NAMALWA (cell line): Measurements from ENCODE around the gene ETNK1.

Experiments used
- DNase-seq: peaks from one replicate; pipeline ENCODE4 v3.0.0-alpha.2; 2015; ENCODE audit warnings: low spot score

Gene ETNK1

DNA sequence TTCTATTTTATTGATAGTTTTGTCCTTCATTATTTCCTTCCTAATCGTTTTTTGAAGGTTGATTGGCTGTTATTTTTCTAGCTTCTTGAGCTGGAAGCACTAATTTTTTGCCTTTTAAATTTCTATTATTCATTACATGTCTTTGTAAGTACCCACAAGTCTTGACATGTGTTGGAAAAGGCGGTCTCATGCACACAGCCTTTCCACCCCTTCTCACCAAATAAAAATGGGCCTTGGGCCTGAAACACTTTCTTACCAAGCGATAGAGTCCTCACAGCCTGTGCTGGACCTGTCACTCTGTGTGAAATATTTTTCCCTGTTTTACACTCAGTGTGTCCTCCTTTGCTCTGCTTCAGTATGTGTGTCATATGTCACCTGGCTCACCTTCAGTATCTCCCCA, 9.9 kb downstream of the ETNK1 start:
- no peak for DNase-seq

DNA sequence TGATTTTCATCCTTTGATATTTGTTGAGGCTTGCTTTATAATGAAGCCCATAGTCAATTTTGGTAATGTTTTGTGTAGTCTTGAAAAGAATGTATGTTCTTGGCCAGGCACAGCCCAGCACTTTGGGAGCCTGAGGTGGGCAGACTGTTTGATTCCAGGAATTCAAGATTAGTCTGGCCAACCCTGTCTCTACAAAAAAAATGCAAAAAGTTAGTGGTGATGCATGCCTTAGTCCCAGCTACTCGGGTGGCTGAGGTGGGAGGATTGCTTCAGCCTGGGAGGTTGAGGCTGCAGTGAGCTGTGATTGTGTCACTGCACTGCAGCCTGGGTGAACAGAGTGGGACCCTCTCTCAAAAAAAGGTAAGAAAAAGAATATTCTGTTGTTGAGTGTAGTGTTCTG, 10.8 kb downstream of the ETNK1 start:
- DNase-seq: no peak

DNA sequence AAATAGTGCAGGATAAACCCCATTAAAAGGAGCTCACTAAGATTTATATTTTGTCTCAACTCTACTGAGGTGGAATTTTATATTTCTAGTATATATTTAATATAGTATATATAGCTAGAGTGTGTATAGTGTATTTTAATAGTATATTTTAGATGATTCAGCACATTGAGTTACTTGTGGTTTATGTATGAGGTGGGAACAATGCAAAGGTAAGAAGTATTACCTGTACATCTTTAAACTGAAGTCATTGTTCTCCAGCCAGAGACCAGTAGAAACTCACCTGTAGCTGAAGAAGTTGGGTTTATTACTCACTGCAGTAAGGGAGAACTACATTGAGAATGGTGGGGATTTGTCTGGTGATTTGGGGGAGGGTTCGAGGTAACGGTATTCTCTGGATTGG, 15.9 kb downstream of the ETNK1 start:
- no peak for DNase-seq

GRCh38 chr12:22641353-22642053, 16.5 kb downstream of the ETNK1 start:
- no peak for DNase-seq

- no peak for DNase-seq
These were observed 23.7 kb downstream of the ETNK1 start for GRCh38 chr12:22648668-22649067.

- no peak for DNase-seq
These were observed 28.1 kb downstream of the ETNK1 start for GRCh38 chr12:22653075-22653474.

DNA sequence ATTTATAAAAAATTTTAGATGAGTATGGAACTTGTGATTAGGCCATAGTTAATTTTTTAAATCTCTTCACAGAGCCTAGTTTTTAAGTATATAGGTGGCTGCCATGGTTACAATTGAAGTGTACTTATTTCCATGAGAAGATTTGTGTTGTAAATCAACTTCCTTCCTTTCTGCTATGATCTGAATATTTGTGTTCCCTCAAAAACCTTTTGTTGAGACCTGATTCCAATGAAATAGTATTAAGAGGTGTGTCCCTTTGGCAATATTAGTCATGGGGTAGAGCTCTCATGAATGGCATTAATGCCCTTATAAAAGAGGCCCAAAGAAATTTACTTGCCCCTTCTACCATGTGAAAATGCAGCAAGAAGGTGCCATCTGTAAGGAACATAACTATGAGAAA, 28.8 kb downstream of the ETNK1 start:
- DNase-seq: no peak

GRCh38 chr12:22656376-22656775, 31.4 kb downstream of the ETNK1 start:
- no peak for DNase-seq

DNA sequence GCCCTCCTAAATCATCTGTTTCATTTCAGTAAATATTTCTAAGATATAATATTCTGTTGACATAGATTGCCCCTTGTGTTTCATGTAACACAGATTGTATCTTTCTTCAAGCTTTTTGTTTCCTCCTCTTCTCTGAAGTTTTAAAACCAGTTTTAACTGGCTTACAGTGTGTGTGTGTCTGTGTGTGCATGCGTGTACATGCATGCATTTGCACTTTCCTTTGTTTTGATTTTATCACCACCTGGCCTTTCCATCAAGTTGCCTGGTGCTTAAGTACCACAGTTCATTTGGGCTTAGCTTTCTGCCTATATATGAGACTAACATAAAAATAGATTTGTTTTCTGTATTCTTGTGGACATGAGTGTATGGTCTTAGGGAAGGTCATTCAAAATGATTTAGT, 31.9 kb downstream of the ETNK1 start:
- DNase-seq: no peak

GRCh38 chr12:22657538-22657937, 32.6 kb downstream of the ETNK1 start:
- no peak for DNase-seq

DNA sequence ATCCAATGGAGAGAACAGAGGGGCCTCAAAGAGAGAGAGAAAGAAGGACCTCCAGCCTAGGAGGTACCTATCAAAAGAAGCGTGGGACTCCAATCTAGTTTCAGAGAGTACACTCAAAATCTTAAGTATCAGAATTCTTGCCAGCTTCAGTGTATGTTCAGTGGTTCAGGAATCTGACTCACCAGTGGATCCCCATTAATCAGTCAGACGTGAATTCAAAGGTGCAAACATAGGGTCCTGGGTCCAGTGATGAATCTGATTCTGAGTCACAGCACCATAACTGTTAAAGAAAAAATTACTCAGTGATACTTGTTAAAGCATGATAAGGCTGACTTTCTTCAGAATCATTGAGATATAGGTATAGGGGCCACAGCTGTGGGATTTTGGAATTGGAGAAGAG, 33.2 kb downstream of the ETNK1 start:
- DNase-seq: no peak

DNA sequence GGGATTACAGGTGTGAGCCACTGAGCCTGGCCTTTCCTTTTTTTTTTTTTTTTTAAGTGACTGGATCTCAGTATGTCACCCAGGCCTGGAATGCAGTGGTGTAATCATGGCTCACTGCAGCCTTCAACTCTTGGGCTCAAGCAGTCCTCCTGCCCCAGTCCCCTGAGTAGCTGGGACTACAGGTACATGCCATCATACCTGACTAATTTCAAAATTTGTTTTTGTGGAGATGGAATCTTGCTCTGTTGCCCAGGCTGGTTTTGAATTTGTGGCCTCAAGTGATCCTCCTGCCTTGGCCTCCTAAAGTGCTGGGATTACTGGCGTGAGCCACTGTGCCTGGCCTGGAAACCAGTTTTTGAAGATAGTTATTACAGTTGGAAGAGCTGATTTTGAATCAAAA, 37.4 kb downstream of the ETNK1 start:
- no peak for DNase-seq

DNA sequence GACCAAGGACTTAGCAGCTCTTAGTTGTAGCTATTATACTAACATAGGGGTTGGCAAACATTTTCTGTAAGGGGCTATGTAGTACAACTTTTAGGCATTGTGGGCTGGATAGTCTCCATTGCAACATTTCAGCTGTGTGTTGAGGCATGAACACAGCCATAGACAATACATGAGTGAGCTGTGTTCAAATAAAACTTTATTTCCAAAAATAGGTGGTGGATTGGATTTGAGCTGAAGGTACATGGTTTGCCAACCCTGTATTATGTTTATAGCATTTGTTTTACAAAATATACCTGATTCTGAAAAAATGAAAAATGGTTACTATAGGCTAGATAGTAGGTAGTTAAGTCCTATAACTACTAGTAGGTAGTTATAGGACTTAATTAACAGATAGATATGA, 40.5 kb downstream of the ETNK1 start:
- DNase-seq: no peak

- DNase-seq: no peak
These were observed 42.2 kb downstream of the ETNK1 start for GRCh38 chr12:22667122-22667521.

- DNase-seq: no peak
These were observed 43.5 kb downstream of the ETNK1 start for GRCh38 chr12:22668441-22668840.

- DNase-seq: peak; percentile 28
These were observed 45.8 kb downstream of the ETNK1 start for GRCh38 chr12:22670762-22671161.

DNA sequence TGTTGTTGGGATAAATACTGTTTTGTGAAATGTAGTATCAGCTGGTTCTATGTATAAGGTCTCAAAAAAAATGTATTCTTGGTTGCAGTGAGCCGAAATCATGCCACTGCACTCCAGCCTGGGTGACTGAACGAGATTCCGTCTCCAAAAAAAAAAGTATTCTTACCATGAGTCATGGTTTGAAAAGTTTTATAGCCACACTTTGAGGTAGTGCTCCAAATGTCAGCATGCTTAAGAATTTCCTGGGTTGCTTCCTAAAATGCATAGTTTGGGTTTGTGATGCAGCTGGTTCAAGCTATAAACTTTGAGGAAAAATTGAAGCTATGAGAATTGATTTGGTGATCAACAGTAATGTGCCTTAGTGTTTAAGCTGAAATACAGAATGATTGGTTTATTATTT, 48.0 kb downstream of the ETNK1 start:
- DNase-seq: no peak

- no peak for DNase-seq
These were observed 53.0 kb downstream of the ETNK1 start for GRCh38 chr12:22677781-22678574.

GRCh38 chr12:22682663-22683062, 57.7 kb downstream of the ETNK1 start:
- no peak for DNase-seq

DNA sequence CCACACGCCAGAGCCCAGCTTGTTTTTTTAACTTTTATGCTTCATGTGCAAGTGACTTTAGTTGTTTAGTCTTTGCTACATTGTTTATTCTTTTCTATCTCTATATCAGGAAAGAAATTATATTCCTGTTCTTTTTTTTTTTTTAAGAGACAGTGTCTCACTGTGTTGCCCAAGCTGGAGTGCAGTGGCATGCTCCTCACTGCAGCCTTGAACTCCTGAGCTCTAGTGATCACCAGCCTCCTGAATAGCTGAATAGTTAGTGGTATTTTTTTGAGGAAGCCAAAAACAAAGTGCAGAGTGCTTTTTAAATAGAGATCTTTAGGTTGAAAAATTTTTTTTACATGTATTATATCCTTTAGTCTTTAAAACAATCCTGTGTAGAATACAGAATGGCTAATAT, 58.2 kb downstream of the ETNK1 start:
- no peak for DNase-seq

DNA sequence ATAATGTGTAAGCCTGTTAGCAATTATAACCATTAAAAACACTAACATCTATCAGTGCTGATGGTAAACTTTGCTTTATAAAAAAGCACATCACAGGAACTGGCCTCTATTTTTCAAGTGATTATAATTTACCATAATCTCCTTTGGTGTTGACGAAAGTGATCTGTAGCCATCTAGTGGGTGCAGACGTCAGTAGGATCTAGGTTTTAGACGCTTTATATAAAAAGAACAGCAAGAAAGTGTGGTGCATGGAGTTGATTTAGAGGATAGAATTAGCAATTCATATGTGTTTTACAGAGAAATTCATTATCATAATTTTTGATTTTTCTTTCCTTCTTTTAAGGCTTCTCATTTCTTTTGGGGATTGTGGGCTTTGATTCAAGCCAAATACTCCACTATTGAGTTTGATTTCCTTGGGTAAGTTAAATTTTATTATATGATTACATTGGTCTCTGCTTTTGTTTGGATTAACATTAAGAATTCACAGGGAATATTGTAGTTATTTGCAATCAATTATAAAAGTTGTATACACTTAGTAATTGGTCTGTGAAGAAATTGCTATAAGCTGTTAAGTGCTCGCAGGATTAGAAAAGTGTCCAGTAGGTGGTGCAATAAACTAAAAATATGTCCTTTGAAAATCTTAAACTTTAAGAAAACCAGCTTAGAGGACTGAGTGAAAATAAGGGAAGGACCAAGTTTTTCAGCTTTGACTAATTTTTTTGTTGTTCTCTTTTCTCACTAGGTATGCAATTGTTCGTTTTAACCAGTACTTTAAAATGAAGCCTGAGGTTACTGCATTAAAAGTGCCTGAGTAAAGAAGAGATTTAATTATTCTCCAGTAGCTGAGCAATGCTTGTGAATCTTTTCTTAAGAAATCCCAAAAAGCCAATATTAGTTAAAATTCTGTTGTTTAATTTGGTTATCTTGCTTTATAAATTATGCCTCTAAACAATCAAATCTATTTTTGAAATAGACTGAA, 59.5 kb downstream of the ETNK1 start:
- peak; percentile 74 for DNase-seq

DNA sequence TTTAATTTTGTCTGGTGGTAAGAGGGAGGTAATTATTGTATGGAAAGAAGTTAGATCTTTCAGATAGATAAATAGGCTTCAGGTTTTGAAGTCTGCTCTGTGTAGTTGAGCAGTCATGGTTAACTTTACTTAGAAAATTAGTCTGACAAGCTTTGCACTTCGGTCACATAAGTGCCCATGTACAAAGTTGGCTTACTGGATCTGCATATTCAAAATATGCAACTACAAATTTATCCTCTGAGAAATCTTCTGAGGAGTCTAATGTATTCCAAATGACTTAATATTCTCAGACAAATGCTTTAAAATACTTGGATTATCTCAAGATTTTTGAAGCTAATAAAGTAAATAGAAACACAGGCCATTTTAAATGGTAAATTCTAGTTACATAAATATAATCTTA, 61.2 kb downstream of the ETNK1 start:
- DNase-seq: no peak
